ENCODE results near the gene FBXL20. TPM values are rescaled to one million over a fixed set of nuclear protein-coding genes. Genes with fewer than 3 reads are reported as not detected.
A peak's percentile ranks its signal among the peaks of the same experiment; 100 is the strongest.

Gene FBXL20
- total and polyA plus RNA-seq, 2 of the 8 experiments (the other 6 are each of a cell fraction or from before 2014, with no cell fraction given): 5.5 to 11.0 TPM

GRCh38 chr17:39261286-39261685 lies 140.1 kb downstream of the FBXL20 start:
- 70% methylated on average over 7 of the region's 7 CpGs; no CpG with 5 or more reads in 1 of the 2 experiments for WGBS, 2 experiments (ENCODE audit: extremely low coverage in 1 of 2, insufficient coverage in 1 of 2, insufficient read length in 1 of 2, insufficient replicate concordance in 2 of 2, low coverage in 1 of 2, low lambda C conversion rate in 2 of 2, missing lambda C conversion rate in 1 of 2)
- H3K23me2 ChIP-seq (ENCODE audit: low read depth, low read length): no peaks in the 10 kb centered on the region
- H3K23ac ChIP-seq (ENCODE audit: insufficient read length): no peak overlapping the region
- no peak overlapping the region for H3K4me2 ChIP-seq (ENCODE audit: insufficient read depth in 1 of 2, low read depth in 2 of 2, low read length in 2 of 2)
- H3K56ac ChIP-seq (replicated peaks; ENCODE audit: insufficient read length, low read depth, low read length): no peak overlapping the region
- H2BK20ac ChIP-seq (ENCODE audit: low read length): no peak overlapping the region
- no peak overlapping the region for H3K4me3 ChIP-seq (ENCODE audit: extremely low read depth in 1 of 4, insufficient read depth in 2 of 4, low read depth in 3 of 4, low read length in 4 of 4)
- CTCF ChIA-PET (ENCODE audit: partially characterized antibody): interaction anchor here (0.5 to 22.6 kb wide), 13 partner anchors 8 to 155 kb away, joined by 3 to 464 read pairs (median 3); no protein-coding TSS in a partner anchor
- H3K79me2 ChIP-seq (ENCODE audit: control insufficient read depth in 1 of 2, insufficient read depth in 2 of 2, low read length in 2 of 2): no peaks in the 10 kb centered on the region
- no peak overlapping the region for H2BK12ac ChIP-seq (ENCODE audit: low read depth, low read length)
- H3K27ac ChIP-seq (ENCODE audit: low read depth, low read length): no peak overlapping the region; the same call in 1 of the 2 replicates
- no peak overlapping the region for H2BK120ac ChIP-seq (replicated peaks; ENCODE audit: low read depth, low read length)
- peak overlapping the region; percentile 35 for H4K91ac ChIP-seq (replicated peaks; ENCODE audit: insufficient read length, low read length)
- H2AK5ac ChIP-seq (ENCODE audit: low read depth, low read length): no peak overlapping the region
- no peaks in the 10 kb centered on the region; a peak in 1 of 7 replicates for H3K27me3 ChIP-seq (replicated peaks in 1 of 4; ENCODE audit: control insufficient read depth in 3 of 4, extremely low read depth in 1 of 4, insufficient read depth in 3 of 4, low read length in 3 of 4)
- DNase-seq (ENCODE audit: low read depth in 1 of 2, low spot score in 2 of 2) (peak in 1 of 2 experiments; percentile 82), FAIRE-seq (peak; percentile 73)
- POLR2A ChIA-PET (ENCODE audit: partially characterized antibody): no interaction called here
- peaks cover 0 to 2% (median 0%) of the 10 kb centered on the region in 4 experiments; a peak in 2 of 7 replicates for H3K4me1 ChIP-seq (replicated peaks in 1 of 4; ENCODE audit: control insufficient read depth in 3 of 4, insufficient read depth in 4 of 4, low read length in 3 of 4)
- no peak overlapping the region for H2AFZ ChIP-seq (ENCODE audit: low read length)
- no peak overlapping the region for H3K9ac ChIP-seq (replicated peaks in 1 of 4; ENCODE audit: extremely low read depth in 1 of 4, low read depth in 3 of 4, low read length in 3 of 4)
- no peak overlapping the region; the same call in 1 of the 2 replicates for H2BK5ac ChIP-seq (ENCODE audit: low read depth, low read length)
- H4K5ac ChIP-seq (ENCODE audit: insufficient read length, low read depth, low read length): no peak overlapping the region
- H3K14ac ChIP-seq (ENCODE audit: insufficient read length): no peak overlapping the region
- H3K4ac ChIP-seq (replicated peaks; ENCODE audit: insufficient read length, low read depth, low read length): no peak overlapping the region
- peaks cover 0 to 11% (median 0%) of the 10 kb centered on the region in 4 experiments; a peak in 2 of 8 replicates for H3K36me3 ChIP-seq (ENCODE audit: control insufficient read depth in 2 of 4, insufficient read depth in 4 of 4, low read length in 3 of 4)
- H2BK15ac ChIP-seq (ENCODE audit: low read length): no peak overlapping the region
- H4K20me1 ChIP-seq (replicated peaks in 1 of 2; ENCODE audit: control insufficient read depth in 1 of 2, insufficient read depth in 2 of 2, low read length in 2 of 2): no peaks in the 10 kb centered on the region
- 0 out of 2 replicates have a peak overlapping the region, but pooled peaks have one; percentile 63 for H3K18ac ChIP-seq (ENCODE audit: extremely low read depth, low read length)
- H3K79me1 ChIP-seq (ENCODE audit: low read depth, low read length): no peaks in the 10 kb centered on the region
- H3K9me3 ChIP-seq (ENCODE audit: insufficient read depth in 2 of 2, low read depth in 1 of 2, low read length in 1 of 2): no peaks in the 10 kb centered on the region
- no peak overlapping the region for H4K8ac ChIP-seq (ENCODE audit: extremely low read depth, insufficient read depth, low read length)
- TF ChIP-seq MAFK (IDR thresholded peaks at IDR 0.05; ENCODE audit: low read depth, low read length) (peak; percentile 80; the same call in 1 of the 2 replicates), BACH1 (IDR thresholded peaks at IDR 0.05; ENCODE audit: low read length) (peak; percentile 82), POLR2AphosphoS5 (IDR thresholded peaks at IDR 0.05; ENCODE audit: low read depth, low read length) (no peak), TBP (IDR thresholded peaks at IDR 0.05; ENCODE audit: low read depth, low read length) (no peak), RAD21 (IDR thresholded peaks at IDR 0.05 in 1 of 2, conservative IDR thresholded peaks at IDR 0.05 in 1 of 2; ENCODE audit: low read depth in 2 of 2, low read length in 2 of 2) (peak; percentile 24 to 50), SIN3A (conservative IDR thresholded peaks at IDR 0.05 in 1 of 2, IDR thresholded peaks at IDR 0.05 in 1 of 2; ENCODE audit: low read depth in 1 of 2, low read length in 2 of 2) (0 out of 4 replicates have a peak, but pooled peaks of 1 of the 2 experiments have one; percentile 29), USF2 (IDR thresholded peaks at IDR 0.05; ENCODE audit: low read length) (no peak), CHD2 (IDR thresholded peaks at IDR 0.05; ENCODE audit: low read length) (no peak), YY1 (IDR thresholded peaks at IDR 0.05; ENCODE audit: low read depth, low read length) (peak; percentile 24; the same call in 1 of the 2 replicates), FOSL1 (IDR thresholded peaks at IDR 0.05; ENCODE audit: insufficient read depth, low read depth, low read length) (no peak), CREB1 (IDR thresholded peaks at IDR 0.05) (peak; percentile 62; the same call in 1 of the 2 replicates)

All from H1 (cell line).